HPDE6-E6E7 (cell line): ENCODE measurements around the gene PIK3R3.
"Not testable (repeated sequence)": the region's sequence is repeated elsewhere in the genome, so short reads cannot be mapped to it uniquely, and the experiment has no call there.

Experiments used
- DNase-seq: peaks from one replicate; pipeline ENCODE4 v3.0.0; 2011; ENCODE audit warnings: missing footprints; ENCODE audit errors: extremely low spot score

The PIK3R3 gene

DNA sequence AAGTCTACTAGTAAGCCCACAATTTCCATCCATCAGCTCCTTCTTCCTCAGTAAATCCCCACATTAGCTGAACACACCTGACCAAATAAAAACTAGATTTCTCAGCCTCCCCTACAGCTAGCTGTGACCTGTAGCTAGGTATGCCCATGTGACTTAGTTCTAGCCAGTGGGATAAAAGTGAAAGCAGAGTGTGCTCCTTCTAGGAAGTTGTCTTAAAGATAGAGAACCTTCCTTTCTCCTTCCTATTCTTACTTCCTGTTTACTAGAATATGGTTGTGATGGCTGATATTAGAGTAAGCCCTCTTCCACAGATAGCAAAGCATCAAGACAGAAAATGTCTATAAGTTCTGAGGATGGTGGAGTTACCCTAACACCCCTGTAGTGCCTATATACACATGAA is 67.0 kb downstream of the PIK3R3 start:
- DNase-seq = no peak

DNA sequence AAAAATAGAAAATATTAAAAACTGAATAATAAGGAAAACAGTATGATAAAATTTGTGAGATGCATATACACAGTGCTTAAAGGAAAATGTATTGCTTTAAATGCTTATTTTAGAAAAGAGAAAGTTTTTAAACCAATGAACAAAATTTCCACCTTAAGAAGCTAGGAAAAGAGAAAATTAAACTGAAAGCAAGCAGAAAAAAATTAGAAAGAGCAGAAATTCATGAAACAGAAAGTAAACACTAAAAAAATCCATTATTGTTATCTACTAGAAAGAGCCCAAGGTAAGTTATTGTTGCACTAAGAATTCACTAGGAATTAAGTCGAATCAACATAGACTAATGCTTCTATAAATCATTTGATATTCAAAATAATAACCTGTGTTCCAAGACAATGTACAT is 67.7 kb downstream of the PIK3R3 start:
- no peak for DNase-seq

DNA sequence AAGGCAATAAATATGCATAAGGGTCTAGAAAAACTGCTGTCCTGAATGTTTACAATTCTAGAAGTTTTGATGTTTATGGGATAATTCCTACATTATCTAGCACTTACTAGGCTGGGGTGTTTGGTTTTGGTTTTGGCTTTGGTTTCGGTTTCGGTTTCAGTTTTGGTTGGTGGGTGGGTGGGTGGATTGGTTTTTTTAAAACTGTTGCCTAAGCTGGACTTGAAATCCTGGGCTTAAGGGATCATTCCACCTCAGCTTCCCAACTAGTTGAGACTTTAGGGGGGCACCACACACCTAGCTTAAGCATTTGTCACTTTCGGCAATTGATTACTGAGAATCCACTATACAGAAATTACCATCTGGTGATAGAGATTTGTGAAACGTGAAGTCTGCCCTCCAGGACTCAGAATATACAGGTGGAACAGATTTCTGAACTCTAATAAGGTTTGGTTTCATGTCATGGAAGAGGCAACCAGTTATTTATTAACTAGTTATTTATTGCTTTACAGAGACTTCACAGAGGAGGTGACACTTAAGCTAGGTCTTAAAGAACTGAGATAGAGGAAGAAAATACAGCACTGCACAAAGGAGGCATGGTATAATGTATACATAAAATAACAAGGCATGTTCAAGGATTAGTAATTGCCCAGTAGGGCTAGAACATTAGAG is 69.6 kb downstream of the PIK3R3 start:
- no peak for DNase-seq

DNA sequence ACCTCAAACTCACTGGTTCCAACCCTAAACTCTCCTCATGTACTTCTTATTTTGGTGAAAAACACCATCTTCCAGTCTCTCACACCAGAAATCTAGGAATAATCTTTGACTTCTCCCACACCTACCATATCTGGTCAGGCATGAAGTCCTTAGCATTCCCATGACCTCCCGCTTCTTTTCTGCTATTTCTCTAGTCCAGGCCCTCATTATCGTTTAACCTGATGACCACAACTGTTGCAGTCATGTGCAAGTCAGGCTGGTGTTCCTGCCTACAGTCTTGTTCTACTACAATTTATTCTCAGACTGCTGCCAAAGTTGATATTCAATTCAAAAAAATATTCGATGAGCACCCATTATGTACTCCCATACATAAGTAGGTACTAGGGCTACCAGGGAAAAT is 71.3 kb downstream of the PIK3R3 start:
- no peak for DNase-seq

GRCh38 chr1:46058936-46059335 is 73.5 kb downstream of the PIK3R3 start:
- DNase-seq = no peak

- DNase-seq = no peak
Observed at GRCh38 chr1:46057781-46058180, 74.6 kb downstream of the PIK3R3 start.

DNA sequence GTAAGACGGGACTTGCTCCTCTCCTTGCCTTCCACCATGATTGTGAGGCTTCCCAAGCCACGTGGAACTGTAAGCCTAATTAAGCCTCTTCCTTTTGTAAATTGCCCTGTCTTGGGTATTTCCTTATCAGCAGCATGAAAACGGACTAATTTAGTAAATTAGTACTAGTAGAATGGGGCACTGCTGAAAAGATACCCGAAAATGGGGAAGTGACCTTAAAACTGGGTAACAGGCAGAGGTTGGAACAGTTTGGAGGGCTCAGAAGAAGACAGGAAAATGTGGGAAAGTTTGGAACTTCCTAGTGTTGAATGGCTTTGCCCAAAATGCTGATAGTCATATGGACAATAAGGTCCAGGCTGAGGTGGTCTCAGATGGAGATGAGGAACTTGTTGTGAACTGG is 75.2 kb downstream of the PIK3R3 start:
- DNase-seq = not testable (repeated sequence)

GRCh38 chr1:46056325-46056724 is 76.1 kb downstream of the PIK3R3 start:
- no peak for DNase-seq

- no peak for DNase-seq
Observed at GRCh38 chr1:46053734-46054133, 78.7 kb downstream of the PIK3R3 start.

GRCh38 chr1:46044116-46044515 is 88.3 kb downstream of the PIK3R3 start:
- DNase-seq = no peak

DNA sequence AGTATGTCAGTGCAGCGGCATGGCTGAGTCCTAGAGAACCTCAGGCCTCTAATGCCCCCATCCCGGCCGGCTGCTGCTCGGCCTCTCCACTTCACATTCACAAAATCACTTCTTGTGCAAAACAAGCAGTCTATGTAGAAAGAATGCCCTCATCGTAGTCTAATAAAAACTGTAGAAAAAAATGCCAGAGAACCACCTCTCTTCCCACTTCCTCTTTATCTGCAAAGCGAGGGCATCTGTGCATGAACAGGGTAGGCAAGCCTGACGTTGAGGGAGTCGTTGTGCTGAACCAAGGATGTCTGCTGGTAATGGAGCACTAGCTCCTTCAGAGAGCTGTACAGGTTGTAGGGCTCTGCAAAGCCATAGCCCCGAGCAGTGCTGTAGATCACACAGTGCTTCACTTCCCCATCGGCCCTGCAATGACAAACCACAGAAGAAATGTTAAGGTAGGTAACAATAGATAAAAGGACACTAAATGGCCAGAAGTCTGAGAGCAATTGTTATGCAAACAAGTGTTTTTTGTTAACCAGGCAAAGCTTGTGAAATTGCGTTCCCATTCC is 88.9 kb downstream of the PIK3R3 start:
- DNase-seq = no peak

GRCh38 chr1:46041974-46042373 is 90.5 kb downstream of the PIK3R3 start:
- no peak for DNase-seq

- no peak for DNase-seq
Observed at GRCh38 chr1:46041551-46041950, 90.9 kb downstream of the PIK3R3 start.

GRCh38 chr1:46039571-46040052 is 92.8 kb downstream of the PIK3R3 start:
- DNase-seq = no peak

- peak; percentile 60 for DNase-seq
Observed at GRCh38 chr1:46036894-46037839, 95.3 kb downstream of the PIK3R3 start.

DNA sequence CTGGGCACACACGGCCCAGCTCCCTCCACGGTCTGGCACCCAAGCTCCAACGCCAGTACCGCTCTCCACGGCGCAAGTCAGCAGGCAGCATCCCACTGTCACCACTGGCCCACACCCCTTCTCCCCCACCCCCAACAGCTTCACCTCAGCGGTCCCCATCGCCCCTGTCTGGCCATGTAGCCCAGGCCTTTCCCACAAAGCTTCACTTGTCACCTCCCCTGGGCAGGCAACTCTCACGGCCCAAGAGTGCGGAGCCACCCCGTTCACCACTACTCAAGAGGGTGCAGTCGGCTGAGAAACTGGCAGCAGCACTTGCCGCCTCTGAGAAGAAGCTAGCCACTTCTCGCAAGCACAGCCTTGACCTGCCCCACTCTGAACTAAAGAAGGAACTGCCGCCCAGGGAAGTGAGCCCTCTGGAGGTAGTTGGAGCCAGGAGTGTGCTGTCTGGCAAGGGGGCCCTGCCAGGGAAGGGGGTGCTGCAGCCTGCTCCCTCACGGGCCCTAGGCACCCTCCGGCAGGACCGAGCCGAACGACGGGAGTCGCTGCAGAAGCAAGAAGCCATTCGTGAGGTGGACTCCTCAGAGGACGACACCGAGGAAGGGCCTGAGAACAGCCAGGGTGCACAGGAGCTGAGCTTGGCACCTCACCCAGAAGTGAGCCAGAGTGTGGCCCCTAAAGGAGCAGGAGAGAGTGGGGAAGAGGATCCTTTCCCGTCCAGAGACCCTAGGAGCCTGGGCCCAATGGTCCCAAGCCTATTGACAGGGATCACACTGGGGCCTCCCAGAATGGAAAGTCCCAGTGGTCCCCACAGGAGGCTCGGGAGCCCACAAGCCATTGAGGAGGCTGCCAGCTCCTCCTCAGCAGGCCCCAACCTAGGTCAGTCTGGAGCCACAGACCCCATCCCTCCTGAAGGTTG is 97.6 kb downstream of the PIK3R3 start:
- no peak for DNase-seq

GRCh38 chr1:46030876-46031660 is 101.4 kb downstream of the PIK3R3 start:
- no peak for DNase-seq

GRCh38 chr1:46030074-46030870 is 102.2 kb downstream of the PIK3R3 start:
- DNase-seq = no peak

- no peak for DNase-seq
Observed at GRCh38 chr1:46027788-46028573, 104.4 kb downstream of the PIK3R3 start.
